A204.1 (cell line): Measurements from ENCODE around the gene CLVS2.

ENCODE experiments used
- FAIRE-seq: peaks from 2 replicates; lab custom pipeline; 2012; peaks lifted over from hg19 to GRCh38; lab: Jason Lieb, UNC

Gene CLVS2, protein sequence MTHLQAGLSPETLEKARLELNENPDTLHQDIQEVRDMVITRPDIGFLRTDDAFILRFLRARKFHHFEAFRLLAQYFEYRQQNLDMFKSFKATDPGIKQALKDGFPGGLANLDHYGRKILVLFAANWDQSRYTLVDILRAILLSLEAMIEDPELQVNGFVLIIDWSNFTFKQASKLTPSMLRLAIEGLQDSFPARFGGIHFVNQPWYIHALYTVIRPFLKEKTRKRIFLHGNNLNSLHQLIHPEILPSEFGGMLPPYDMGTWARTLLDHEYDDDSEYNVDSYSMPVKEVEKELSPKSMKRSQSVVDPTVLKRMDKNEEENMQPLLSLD

DNA sequence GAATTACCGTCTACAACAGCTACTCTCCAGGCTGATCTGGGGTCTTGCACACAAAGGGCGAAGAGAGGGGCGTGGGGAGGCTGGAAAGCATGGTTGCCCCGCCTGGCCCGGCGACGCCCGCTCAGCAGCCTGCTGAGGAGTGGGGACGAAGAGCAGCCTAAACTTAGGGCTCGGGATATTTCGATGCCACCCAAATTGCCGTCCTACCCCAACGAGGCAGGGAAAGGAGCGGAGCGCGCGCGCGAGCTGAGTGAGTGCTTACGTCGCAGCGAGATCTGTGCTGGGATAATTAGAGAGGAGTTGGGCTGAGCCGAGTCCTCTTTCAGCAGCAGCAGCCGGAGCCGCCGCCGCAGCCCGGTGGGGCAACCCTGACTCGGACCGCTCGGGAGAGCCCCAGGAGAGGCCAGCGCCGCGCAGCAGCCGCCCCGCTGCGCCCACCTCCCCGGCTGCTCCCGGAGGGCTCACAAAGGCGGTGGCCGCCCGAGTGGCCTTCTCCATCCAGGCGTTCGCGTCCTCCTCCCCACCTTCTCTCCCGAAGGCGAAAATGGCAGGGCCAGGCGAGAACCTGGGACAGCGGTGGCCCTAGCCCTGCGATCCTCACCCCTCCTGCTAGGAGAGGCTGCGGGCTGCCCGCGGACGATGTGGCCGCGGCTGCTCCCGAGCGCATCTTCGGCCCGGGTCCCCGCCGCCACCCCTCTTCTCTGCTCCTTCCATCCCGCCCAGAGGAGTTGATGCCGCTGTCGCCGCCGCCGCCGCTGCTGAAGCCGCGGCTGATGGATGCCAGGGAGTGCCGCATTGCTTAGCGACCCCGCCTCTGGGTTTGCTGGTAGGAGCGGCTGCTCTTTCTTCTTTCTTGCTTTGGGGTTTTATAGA lies at the start of gene CLVS2:
CLVS2 (plus strand) TSS at position 315 of the 873 bp plus-strand sequence. CDS start 1,543 bp downstream, outside the sequence.
- FAIRE-seq, result no peak

DNA sequence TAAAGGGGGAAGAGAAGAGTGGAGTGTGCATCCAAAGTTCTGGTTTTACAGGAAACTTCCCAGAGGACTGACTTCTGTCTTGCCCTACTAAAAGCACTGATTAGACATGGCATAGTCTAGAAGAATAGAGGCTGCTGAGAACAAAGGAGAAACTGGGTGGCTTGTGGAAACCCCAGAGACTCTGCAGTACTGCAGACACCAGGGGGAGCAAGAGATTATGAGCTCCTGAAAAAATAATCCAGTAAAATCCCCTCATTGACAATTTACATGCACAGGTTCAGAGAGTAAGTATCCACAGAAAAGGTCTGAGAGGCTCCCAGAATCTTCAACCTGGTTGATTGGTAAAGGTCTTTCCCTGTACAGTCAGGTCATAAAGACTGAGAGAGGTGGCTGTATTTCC lies 48.7 kb upstream of the CLVS2 start:
- no peak for FAIRE-seq

DNA sequence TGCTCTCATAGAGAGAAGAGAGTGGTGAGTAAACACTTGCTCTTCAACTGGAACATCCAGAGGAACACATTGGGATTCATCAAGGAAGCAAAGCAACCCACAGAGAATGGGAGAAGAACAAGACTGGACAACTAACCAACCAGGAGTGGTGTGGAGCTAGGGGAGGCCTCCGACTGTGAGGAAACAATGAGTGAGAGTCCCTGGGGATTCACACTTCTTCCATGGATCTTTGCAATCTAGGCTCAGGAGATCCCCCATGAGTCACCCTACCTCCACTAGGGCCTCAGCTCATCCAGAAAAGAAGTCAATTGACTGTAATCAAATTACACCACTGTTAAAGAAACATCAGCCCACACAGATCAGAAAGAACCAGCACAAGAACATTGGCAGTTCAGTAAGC lies 42.3 kb upstream of the CLVS2 start:
- no peak for FAIRE-seq

DNA sequence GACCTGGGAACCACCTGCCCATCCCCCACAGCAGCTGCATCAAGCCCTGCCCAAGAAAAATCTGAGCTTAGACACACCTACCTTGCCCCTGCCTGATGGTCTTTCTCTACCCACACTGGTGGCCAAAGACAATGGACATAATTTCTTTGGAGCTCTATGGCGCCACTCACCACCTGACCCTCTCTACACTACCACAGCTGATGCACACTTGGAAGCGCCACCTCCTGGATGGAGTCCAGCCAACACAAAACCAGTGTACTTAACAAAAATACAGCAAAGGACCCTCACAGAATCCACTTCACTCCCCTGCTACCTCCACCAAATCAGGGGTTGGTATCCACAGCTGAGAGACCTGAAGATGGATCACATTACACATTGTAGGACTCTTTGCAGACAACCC lies 39.7 kb upstream of the CLVS2 start:
- no peak for FAIRE-seq

DNA sequence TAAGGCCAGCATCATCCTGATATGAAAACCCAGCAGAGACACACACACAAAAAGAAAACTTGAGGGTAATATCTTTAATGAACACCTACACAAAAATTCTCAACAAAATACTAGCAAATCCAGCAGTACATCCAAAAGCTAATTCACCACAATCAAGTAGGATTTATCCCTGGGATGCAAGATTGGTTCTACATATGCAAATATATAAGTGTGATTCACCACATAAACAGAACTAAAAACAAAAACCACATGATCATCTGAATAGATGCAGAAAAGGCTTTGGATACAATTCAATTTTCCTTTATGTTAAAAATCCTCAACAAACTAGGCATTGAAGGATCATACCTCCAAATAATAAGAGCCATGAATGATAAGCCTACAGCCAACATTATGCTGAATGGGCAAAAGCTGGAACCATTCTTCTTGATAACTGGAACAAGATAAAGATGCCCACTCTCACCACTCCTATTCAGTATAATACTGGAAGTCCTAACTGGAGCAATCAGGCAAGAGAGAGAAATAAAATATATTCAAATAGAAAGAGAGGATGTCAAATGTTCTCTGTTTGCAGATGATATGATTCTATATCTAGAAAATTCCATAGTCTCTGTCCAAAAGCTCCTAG lies 33.9 kb upstream of the CLVS2 start:
- FAIRE-seq, result no peak

DNA sequence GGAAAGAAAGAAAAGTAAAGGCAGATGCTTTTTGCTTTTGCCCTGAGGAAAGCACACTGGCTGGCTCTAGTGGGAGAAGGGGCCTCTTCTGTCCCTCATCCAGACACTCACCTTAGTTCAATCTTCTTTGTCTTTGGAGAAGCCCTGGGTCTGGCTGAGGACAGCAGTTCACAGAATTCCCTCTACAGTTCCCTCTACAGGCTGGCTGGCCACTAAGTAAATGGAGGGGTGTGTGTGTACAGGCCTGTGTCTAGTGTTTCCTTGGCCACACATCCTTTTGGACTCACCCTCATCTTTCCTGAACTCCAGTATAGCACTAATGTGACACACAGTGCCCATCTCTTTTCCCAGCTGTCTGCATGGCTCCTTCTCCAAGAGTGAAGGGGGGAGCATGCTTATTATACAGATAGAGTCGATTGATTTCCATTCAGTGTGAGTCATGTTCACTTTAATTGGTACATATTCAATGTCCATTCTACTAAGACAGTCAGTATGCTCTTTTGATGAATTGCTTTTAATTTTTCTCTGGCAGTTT lies 26.0 kb upstream of the CLVS2 start:
- FAIRE-seq, result no peak

DNA sequence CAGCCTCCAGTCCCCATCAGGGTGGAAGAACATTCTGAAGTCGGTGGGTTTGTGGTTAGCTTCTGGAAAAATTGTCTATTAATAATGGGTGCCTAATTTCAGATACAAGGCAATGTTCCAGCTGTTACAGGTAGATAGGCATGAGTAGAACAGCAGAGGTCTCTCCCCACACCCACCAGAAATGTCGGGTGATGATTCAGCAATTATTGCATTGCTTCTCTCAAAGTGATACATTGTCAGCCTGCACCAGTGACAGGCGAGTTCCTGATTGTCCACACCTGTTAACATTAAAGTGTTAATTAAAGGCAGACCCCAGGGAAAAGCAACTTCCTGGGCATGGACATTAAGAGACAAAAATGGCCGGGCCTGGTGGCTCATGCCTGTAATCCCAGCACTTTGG lies 18.9 kb upstream of the CLVS2 start:
- FAIRE-seq, result no peak

DNA sequence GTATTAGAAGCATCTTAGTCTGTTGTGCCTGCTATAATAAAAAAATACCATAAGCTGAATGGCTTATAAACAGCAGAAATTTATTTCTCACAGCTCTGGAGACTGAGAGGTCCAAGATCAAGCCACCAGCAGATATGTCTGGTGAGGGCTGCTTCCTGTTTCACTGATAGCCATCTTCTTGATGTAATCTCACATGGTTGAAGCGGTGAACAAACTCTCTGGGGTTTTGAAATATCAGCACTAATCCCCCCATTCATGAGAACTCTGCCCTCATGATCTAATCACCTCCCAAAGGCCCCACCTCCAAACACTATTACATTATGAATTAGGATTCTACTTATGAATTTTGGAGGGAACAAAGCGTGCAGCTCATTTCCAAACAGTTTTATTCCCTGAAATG lies 11.6 kb upstream of the CLVS2 start:
- no peak for FAIRE-seq

DNA sequence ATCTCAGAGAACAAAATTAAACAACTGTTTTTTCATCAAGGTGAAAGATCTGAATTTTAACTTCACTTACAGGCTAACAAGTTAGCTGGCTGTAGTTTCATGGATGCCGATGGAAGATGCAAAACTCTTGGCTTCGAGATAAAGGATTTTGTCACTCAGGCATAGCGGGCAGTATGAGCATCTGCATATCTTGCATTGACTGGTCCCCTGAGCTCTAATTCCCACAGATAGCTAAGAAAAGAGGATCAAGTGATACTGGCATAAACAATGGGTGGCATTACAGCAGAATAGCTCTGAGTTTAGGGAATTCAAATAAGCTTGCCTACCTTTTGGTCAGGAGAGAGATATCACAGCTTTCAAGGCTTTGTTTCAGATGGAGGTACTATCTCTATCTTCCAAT lies 1.8 kb upstream of the CLVS2 start:
- FAIRE-seq, result no peak

DNA sequence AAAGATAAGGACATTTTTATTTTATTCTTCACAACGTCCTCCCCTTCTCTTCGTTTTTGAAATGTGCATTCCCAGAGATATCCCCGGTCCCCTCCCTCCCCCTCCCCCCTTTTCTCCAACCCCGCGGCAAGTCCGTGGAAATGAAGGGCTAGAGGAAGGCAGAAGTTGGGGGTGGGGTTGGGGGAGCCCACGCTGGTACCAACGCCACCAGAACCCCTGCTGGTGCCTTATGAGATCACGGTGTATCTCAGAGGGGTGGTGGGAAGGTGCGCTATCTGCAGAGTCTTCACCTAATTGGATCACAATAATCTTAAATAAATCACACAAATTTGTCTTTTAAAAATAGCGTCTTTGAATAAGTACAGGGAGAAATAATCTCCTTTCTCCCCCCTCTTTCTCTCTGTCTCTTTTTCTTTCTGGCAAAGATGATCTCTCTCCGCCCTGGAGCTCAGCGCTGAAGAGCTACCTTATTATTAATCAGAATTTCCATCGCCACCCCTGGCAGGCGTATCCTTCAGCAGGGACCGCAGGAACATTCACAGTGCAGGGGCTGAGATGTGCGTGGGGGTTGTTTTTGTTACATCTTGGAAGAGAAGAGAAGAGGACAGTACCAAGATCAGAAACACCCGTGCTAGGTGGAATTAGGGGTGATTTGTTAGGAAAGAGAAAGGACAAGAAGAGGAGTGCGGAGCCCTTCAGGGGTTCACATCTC lies 915 bp downstream of the CLVS2 start:
- FAIRE-seq, result no peak

DNA sequence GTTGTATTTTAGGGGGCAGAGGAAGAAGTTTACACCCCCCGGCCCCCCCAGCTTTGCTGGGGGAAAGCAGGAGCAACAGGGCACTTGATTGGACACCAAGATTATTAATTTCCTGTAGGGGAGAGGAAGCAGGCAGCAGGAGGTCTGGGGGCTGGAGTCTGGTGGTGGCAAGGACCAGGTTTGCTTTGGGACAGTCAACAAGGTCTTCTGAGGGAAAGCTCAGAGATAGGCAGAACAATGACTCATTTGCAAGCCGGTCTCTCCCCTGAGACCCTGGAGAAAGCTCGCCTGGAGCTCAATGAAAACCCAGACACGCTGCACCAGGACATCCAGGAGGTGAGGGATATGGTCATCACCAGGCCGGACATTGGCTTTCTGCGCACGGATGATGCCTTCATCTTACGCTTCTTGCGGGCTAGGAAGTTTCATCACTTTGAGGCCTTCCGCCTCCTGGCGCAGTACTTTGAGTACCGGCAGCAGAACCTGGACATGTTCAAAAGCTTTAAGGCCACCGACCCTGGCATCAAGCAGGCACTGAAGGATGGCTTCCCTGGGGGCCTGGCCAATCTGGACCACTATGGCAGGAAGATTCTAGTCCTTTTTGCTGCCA lies 1.6 kb downstream of the CLVS2 start:
- FAIRE-seq, result no peak

DNA sequence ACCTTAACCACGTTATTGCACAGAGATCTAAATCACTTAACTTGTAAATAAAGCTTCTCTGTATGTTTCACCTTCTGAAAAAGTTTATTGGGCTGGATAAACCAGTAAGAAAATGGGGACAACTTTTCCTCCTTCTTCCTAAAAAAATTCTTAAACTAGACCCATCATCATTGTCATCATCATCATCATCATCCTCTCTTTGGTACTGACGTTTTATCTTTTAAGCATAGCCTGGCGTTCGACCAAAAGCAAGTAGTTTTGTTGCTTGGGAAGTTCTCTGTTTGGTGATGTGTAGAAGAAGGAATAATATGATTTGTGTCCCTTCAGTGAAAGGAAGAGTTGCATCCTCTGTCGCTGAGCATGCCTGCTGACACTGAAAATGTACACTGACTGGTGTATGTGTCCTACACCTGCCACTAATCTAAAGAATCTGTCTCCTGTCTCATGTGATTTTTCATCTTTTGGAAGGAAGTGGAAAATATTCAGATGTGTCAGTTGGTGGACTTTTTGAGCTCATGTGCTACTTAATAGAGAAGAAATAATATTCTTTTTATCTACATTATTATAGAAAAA lies 2.5 kb downstream of the CLVS2 start:
- no peak for FAIRE-seq

DNA sequence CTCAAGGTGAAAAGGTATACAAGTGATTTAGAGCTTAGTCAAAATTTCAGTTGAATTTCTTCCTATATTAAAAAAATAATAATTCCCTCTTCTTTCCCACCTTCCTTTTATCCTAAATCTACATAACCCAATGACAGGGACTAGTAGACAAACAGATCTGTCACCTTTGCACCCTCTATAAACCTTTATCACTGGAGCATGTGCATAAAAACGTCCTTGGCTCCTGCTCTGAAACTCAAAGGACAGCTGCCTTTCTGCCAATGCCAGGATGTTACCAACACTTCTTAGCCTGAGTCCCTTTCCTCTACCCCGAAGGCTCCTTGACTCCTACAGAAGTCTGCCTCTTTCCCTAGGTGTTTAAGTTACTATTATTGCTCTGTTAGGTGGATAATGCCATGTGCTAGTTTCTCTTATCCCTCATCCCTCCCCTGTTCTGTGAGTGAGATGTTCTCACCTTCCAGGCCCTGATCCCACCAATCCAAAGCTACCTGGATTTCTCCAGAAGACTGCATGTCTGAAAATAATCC lies 4.3 kb downstream of the CLVS2 start:
- FAIRE-seq, result no peak

DNA sequence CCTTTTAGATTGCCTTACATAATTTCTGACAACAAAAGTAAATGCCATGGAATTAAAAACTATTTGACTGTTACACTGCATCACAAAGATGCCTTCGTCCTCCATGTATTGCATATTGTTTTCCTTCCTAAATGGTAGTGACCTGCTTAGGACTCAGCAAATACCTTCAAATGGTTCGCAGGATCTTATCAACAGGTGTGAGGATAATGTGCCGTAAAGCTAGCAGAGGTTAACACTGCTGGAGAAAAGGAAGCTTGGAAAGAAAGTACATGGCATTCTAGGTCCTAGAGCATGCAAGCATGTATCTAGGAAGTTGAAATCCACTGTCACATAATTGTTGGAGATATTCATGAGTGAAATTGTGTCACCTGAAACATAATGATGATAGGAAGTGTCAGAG lies 5.5 kb downstream of the CLVS2 start:
- FAIRE-seq, result no peak

DNA sequence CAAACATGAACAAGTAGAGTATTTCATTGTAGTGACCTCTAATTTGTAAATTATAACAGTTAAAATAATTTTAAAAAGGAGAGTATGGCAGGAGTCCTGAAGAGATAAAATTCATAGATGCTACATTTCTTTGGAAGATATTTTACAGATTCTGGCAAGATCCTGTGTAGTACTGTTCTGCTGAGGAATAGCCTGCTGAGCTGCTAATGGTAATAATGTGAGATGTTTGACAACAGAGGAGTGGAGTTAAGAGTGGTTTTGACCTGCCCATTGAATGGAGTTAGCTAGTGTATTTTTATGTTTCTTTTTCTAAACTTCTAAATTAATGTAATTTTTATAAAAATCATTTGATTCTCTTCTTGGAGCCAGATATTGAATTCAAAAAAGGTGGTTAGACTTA lies 11.8 kb downstream of the CLVS2 start:
- FAIRE-seq, result no peak

DNA sequence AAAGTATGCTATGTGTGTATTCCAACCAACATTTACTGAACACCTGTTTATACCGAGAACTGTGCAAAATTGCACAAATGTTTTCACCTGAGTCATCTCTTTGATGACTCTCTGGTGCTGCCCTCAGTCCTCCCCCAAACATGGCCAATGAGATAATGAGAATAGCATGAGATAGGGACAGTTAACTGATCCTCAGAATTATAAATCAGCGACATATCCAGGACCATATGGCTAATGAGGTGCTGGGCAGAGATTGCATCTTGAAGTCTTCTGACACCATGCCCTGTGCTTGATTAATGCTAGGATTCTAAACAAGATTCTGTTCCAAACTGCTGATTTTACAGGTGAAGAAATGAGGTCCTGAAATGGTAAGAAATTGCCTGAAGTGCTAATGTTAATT lies 13.0 kb downstream of the CLVS2 start:
- FAIRE-seq, result no peak

DNA sequence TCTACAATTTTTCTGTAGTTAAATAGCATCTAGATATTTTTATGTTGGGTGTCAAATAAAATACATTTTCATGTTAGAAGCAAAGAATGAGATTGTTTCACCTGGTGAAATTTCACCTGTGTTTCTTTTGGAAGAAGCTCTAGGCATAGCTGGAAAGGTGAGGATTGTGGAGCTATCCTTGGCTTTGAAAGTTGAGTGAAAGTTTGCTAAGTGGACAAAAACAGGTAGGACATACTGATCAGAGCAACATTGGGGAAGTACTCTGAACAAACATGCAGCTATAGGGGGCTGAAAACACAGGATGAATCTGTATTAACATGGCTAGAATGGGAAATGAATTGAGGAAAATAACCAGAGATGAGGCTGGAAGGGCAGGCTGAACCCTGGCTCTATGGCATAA lies 18.8 kb downstream of the CLVS2 start:
- FAIRE-seq, result no peak

DNA sequence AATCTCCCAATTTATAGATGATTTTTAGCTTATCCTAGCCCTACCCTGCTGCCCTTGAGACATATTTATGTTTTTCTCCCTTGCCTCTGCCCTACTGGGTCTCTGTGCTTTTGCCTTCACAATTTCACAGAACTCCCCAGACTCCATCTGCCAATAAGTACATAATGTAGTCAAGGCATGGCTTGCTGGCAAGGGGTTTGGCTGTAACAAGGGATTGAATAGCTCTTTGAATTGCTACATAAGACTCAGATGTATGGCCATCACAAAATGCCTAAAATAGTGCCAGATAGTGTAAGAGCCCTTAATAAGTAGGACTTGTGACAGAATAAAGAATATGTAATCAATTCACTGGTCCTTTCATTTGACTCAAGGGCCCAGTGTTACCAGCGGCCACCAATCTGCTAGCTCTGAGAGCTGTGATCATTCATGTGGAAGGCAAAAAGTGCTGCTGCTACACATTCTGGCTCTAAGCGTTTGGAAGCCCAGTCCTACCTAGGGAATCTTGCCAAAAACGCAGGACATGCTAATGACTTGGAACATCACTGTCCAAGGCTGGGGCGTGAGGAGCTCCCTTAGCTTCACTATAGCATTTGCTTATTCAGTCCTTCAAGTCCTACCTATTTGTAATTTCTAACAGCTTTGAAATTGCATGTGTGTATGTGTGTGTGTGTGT lies 20.5 kb downstream of the CLVS2 start:
- no peak for FAIRE-seq

DNA sequence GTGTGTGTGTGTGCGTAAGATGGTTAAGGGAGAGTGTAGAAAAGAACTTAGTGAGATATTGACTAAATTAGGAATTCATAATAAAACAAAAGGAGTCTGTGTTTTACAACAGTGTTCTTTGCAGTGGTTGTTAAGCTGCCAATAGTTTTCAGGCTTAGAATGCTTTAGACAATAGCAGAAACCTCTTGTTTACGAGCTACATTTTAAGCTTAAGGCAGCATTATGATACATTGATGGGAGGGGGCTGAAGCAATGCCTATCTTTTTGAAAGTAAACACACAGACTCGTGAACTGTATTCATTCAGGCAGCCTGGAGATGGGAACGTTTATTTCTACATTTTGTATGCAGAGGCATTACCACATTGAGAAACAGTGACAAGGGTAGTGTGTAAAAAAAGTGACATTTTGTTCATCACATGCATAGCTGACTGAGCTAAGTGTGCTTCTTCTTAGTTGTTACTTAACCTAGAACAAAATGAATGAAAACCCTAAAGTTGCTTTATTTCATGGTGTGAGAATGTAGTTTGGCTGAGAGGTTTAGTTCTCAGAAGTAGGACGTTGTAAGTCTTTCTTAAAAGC lies 21.2 kb downstream of the CLVS2 start:
- no peak for FAIRE-seq

DNA sequence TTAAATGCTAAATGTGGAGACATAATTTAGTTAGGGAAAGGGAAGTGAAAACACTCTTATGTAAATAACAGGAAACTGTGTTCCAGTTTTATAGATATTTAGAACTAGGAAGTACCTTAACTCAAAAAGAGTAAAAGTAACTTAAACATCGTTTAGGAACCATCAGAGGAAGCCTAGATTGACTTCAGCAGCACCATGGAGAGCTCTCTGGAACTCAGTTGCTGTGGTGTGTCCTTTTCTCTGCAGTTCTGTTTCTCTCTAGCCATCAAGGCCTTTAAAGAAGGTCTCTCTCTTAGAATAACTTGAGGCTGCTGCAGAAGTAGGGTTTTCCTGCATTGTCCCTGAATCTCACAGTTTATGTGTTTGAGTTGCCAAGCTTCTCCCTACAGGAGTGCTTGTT lies 26.9 kb downstream of the CLVS2 start:
- no peak for FAIRE-seq
